D721Med (cell line): Measurements from ENCODE around the gene ATXN1.

Source experiments
- DNase-seq: peaks from one replicate; pipeline ENCODE4 v3.0.0; 2011; ENCODE audit warnings: low spot score; ENCODE audit not compliant: insufficient read length
- FAIRE-seq: peaks from 2 replicates; lab custom pipeline; 2011; peaks lifted over from hg19 to GRCh38; lab: Jason Lieb, UNC
- CTCF ChIP-seq: IDR thresholded peaks from 2 replicates; pipeline ENCODE4 v1.5.1; 2012; ENCODE audit warnings: mild to moderate bottlenecking, control low read depth; ENCODE audit not compliant: insufficient read depth; ENCODE audit errors: missing control alignments

ATXN1 gene

GRCh38 chr6:16700916-16701234 lies 60.4 kb downstream of the ATXN1 start:
- no peak for TF ChIP-seq CTCF
- DNase-seq (no peak), FAIRE-seq (no peak)

GRCh38 chr6:16700202-16700915 lies 60.9 kb downstream of the ATXN1 start:
- no peak for TF ChIP-seq CTCF
- FAIRE-seq (no peak), DNase-seq (no peak)

- DNase-seq (no peak), FAIRE-seq (no peak)
- TF ChIP-seq CTCF: no peak
Observed at GRCh38 chr6:16698997-16699868, 62.0 kb downstream of the ATXN1 start.

- FAIRE-seq (no peak), DNase-seq (no peak)
- TF ChIP-seq CTCF: no peak
Observed at GRCh38 chr6:16698162-16698533, 63.1 kb downstream of the ATXN1 start.

- no peak for DNase-seq
- FAIRE-seq: no peak
- TF ChIP-seq CTCF: no peak
Observed at GRCh38 chr6:16697437-16698161, 63.7 kb downstream of the ATXN1 start.

GRCh38 chr6:16696496-16696895 lies 64.8 kb downstream of the ATXN1 start:
- DNase-seq (no peak), FAIRE-seq (no peak)
- no peak for TF ChIP-seq CTCF
